CD4-positive, alpha-beta T cell treated with Interleukin-4 for 4 hours (primary cell): Measurements from ENCODE around the gene OR9Q1.
"Not testable (repeated sequence)": the region's sequence is repeated elsewhere in the genome, so short reads cannot be mapped to it uniquely, and the experiment has no call there.

ENCODE experiments used
- DNase-seq: peaks from one replicate; pipeline ENCODE4 v3.0.0-alpha.2; 2020

OR9Q1 gene

GRCh38 chr11:58023435-58023931 lies at the start of gene OR9Q1:
TSS of gene OR9Q1 (plus strand) at chr11:58023881. CDS start at chr11:58179445, 155,564 bp downstream.
- DNase-seq = no peak

DNA sequence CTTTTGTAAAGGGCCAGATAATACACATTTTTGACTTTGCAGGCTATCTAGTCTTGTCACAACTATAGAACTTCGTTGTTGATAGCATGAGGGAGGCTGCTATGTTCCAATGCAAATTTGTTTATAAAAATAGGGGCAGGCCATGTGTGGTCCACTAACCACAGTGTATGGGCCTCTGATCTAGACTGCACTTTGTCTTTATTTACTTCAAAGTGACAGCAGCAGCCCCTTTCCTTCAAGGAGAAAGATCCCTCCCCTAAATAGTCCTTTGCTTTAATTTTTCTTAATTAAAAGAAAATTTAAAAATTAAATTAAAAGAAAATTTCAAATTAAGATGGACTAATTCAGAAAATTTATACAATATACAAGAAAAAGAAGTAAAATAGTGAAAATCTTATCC lies 49.5 kb upstream of the OR9Q1 start:
- DNase-seq = no peak

- no peak for DNase-seq
Measured at GRCh38 chr11:57974848-57975601, 48.7 kb upstream of the OR9Q1 start.

GRCh38 chr11:57977709-57978108 lies 46.0 kb upstream of the OR9Q1 start:
- no peak for DNase-seq

DNA sequence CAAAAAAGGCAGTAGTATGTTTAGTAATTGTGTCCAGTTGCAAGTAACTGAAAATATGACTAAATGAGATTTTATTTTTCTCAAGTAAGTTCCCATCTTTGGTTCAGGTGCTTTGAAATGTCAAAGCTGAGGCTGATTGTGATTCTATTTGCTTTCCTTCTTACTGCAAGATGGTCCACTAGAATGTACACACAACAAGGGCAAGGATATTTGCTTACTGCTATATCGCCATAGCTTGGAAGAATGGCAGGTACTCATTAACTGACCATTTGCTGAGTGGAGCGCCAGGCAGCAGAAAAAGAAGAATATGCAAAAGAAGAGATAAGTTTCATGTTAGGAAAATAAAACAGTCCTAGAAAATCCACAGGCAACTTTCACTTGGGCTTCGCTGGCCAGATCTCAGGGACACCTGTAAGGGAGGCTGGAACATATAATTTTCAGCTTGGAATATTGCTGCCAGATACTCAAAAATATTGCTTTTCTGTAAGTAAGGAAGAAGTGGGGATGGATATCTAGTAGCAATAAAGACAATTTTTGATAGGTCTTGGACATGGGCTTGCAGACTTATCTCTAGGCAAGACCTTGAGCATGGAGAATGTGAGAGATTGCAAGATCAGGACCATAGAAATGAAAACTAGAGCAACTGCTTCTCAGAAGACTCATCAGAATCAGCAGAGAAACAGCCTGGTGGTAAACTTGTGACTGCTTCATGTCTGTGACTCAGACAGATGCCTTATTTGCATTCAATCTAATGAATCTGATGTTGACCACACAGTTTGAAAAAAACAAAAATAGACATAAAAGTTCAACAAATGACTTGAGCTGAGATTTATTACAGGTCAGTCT lies 44.8 kb upstream of the OR9Q1 start:
- DNase-seq = no peak

DNA sequence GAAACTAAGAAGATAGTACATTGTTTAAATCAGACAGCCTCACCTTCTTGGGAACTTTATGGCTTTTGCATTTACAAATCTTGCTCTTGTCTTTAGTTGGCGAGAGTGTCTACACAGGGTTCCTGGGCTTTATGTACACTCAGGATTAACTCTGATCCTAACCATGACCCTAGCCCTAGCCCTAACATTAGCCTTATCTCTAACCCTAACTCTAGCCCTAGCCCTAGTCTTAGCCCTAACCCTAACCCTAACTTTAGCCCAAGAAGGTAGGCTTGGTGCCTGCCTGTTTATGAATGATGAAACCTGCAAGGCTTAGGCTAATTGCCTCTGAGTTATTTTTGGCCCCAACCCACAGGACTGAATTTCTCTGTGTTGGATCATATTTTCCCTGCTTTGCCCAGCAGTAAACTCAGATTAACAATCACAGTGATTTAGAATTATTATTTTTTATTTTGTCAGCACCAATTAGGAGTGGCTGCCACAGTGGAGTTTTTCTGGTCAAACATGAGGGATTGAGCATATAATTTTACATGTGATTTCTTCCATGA lies 44.1 kb upstream of the OR9Q1 start:
- no peak for DNase-seq

DNA sequence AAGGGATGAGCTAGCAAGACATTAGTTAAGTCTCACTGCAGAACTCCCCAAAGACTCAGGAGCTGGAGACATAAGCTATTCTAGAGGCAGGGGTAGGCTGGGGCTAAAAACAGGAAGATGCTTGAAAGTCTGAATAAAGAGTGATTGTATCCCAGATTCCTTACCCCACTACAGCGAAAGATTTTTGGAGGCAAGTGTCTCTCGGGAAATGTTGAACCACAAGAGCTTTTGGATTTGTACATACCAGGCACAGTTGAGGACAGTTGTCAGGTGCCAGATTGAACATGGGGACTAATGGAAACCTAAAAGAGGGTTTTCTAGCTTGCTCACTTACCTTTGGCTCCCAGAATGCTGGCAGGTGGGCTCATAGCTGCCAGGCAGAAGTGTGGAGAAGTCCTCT lies 43.5 kb upstream of the OR9Q1 start:
- no peak for DNase-seq

GRCh38 chr11:57981536-57981935 lies 42.1 kb upstream of the OR9Q1 start:
- no peak for DNase-seq

DNA sequence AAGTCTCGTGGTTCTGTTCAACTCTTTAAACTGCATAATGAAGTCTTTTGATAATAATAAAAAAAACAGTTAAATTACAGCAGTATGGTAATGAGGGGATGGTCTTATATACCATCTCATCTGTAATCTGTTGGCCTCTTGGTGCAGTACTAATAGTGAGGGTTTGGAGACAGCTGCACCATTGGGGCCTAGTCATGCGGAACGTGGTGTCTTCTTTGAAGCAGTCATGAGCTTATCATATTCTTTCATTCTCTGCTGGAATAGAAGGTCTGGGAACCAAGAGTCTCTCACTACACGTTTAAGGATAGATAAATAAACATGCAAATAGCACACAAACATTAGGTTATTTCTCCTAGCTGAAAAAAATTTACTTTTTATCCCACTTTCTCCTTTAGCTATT lies 40.9 kb upstream of the OR9Q1 start:
- no peak for DNase-seq

GRCh38 chr11:57983191-57983590 lies 40.5 kb upstream of the OR9Q1 start:
- DNase-seq = no peak

DNA sequence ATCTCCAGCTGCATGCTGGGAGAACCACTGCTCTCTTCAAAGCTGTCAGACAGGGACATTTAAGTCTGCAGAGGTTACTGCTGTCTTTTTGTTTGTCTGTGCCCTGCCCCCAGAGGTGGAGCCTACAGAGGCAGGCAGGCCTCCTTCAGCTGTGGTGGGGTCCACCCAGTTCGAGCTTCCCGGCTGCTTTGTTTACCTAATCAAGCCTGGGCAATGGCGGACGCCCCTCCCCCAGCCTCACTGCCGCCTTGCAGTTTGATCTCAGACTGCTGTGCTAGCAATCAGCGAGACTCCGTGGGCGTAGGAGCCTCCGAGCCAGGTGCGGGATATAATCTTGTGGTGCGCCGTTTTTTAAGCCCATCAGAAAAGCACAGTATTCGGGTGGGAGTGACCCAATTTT lies 24.2 kb upstream of the OR9Q1 start:
- not testable (repeated sequence) for DNase-seq

DNA sequence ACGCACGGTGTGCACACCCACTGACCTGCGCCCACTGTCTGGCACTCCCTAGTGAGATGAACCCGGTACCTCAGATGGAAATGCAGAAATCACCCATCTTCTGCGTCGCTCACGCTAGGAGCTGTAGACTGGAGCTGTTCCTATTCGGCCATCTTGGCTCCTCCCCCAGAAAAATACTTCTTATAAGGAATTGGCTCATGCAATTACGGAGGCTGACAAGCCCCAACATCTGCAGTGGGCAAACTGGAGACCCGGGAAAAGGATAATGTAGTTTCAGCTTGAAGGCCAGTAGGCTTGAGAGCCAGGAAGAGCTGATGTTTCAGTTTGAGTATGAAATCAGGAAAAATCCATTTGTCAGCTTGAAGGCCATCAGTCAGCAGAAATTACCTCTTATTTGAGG lies 23.7 kb upstream of the OR9Q1 start:
- DNase-seq = not testable (repeated sequence)

DNA sequence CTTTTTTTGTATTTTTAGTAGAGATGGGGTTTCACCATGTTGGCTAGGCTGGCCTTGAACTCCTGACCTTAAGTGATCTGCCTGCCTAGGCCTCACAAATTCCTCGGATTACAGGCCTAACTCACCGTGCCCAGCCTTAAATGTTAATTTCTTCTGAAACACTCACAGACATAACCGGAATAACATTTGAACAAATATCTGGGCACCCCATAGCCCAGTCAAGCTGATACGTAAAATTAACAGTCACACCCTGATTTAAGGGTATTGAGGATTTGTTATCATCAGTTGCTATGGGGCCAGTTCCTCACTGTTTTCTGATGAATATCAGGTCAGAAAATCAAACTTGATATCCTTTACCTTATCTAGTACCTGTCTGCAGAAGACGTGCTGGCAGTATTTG lies 23.0 kb upstream of the OR9Q1 start:
- DNase-seq = no peak

- no peak for DNase-seq
Measured at GRCh38 chr11:58003036-58003435, 20.6 kb upstream of the OR9Q1 start.

GRCh38 chr11:58003591-58003990 lies 20.1 kb upstream of the OR9Q1 start:
- no peak for DNase-seq

- DNase-seq = no peak
Measured at GRCh38 chr11:58004664-58005063, 19.0 kb upstream of the OR9Q1 start.

GRCh38 chr11:58006940-58007339 lies 16.7 kb upstream of the OR9Q1 start:
- DNase-seq = no peak

GRCh38 chr11:58011771-58012170 lies 11.9 kb upstream of the OR9Q1 start:
- no peak for DNase-seq

DNA sequence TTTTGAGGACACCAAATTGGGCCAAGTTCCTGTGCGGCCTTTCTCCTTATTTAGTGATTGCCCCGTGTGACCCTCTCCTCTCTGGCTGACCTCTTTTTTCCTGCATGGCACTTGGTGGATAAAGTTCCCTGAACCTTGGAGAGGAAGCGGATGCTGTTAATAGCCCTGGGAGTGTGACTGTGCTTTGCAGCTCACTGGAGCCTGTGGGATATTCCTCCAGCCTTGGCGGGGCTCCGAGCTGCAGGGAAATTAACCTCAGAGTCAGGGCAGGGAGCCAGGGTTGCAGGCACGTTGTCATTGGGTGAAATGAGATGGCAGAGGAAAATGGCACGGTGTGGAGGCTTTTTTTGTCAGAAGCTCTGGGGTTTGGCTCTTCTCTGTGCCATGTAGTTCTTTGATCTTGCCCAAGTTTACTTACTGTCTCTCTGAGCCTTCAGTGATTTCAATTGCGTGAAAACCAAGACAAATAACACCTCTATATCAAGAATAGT lies 965 bp downstream of the OR9Q1 start:
- no peak for DNase-seq

DNA sequence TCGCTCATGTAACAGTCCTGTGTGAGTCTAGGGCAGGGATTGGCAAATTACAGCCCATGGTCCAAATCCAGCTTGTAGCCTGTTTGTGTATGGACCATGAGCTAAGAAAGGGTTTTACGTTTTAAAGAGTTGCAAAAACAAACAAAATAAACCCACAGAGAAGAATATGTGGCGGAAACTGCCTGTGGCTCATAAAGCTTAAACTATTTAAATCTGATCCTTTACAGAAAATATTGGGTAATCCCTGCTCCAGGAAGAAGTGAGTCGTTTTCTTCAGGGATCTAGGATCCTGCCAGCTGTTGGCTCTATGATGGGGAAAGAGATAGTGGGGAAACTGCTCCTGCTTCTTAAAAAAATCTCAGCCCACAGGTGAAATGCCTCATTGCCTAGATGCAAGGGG lies 3.7 kb downstream of the OR9Q1 start:
- no peak for DNase-seq

DNA sequence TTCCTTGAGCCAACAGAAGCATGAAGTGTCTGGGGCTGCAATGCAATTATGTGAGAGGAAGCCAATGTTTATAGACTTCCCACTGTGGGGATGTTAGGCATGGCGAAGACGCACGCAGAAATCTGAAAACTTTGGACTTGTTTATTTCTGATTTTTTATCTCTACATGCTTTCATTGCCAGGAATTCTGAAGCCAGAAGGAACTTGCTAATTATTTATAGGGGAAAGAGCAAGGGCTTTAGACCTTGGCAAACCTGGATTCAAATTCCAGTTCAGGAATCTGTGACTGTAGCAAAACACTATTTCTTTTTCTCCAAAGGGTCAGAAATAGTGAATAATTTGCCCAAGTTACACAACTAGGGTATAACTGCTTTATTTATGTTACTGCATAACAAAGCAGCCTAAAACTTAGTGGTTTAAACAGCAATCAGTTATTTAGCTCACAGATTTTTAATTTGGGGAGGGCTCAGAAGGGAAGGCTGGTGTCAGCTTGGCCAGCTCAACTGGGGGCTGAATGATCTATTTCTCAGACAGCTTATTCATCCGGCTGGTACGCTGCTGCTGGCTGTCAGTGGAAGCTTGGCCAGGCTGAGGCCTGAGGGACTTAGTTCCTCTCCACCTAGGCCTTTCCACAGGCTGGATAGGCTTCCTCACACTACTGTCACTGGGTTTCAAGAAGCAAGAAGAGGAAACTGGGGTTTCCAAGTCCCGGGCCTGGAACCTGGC lies 5.2 kb downstream of the OR9Q1 start:
- DNase-seq = no peak

- no peak for DNase-seq
Measured at GRCh38 chr11:58030653-58031052, 7.0 kb downstream of the OR9Q1 start, which contains the start of gene OR6Q1. TSS of gene OR6Q1 (plus strand) at chr11:58030953. CDS start at chr11:58030953, 0 bp downstream.

- DNase-seq = no peak
Measured at GRCh38 chr11:58034471-58034870, 10.8 kb downstream of the OR9Q1 start.
